K562 (cell line): Measurements from ENCODE around the gene CRB2. TPM values are rescaled to one million over a fixed set of nuclear protein-coding genes. Genes with fewer than 3 reads are reported as not detected.

ENCODE experiments used
- ATAC-seq: fragments of 200-7000 bp; cut with Tn5 transposase; 3 replicates; pipeline ENCODE4 v1.9.1; 2020; ENCODE audit warnings: moderate library complexity
- BruUV-seq: library from RNA; stranded (reverse); fragments of 400-500 nt; replicated peaks from 2 replicates; lab custom pipeline; 2021; lab: Mats Ljungman, UMichigan
- CTCF ChIA-PET: fragments of 300-600 bp; formaldehyde crosslinking; extraction: SDS; loops from one replicate; lab custom pipeline; 2021; ENCODE audit warnings: low intra/inter-chr PET ratio; lab: Yijun Ruan, JAX
- POLR2A ChIA-PET: fragments of 300-600, 350-650 bp; sonication (Branson Sonifier 250); formaldehyde crosslinking; extraction: SDS; loops from one replicate; lab custom pipeline; 2021; ENCODE audit warnings: antibody characterized with exemption, inconsistent platforms; lab: Yijun Ruan, JAX
- DNase-seq, 4 experiments: peaks; one replicate each; pipeline versions ENCODE4 v3.0.0 to v3.0.0-alpha.2; 2011 to 2018; ENCODE audit warnings: low spot score in 3 of 4, mixed read lengths in 3 of 4; ENCODE audit errors: extremely low read depth in 1 of 4
- FAIRE-seq: peaks from 2 replicates; lab custom pipeline; 2011; peaks lifted over from hg19 to GRCh38; lab: Jason Lieb, UNC
- H2AFZ ChIP-seq: 2 replicates; pipeline ENCODE4 v1.6.0; 2011; ENCODE audit warnings: low read depth, low read length, control low read depth, inconsistent platforms
- H3K27ac ChIP-seq: fragments of 200-600 bp; 3 replicates; pipeline ENCODE4 v1.8.0; 2011; ENCODE audit warnings: low read depth, mild to moderate bottlenecking, control low read depth, inconsistent platforms, low read length, moderate library complexity, mixed read lengths; ENCODE audit errors: extremely low read depth
- H3K27me3 ChIP-seq, 2 experiments: fragments of 300-600 bp in 1 of 2; 2 replicates in 1 of 2; 3 replicates in 1 of 2; pipeline versions ENCODE4 v1.6.0 to v1.8.0; 2011; ENCODE audit warnings: inconsistent platforms in 2 of 2, low read length in 2 of 2, mild to moderate bottlenecking in 1 of 2, mixed read lengths in 1 of 2, moderate library complexity in 1 of 2; ENCODE audit not compliant: control insufficient read depth in 2 of 2, insufficient read depth in 2 of 2
- H3K36me3 ChIP-seq: fragments of 300-600 bp; 3 replicates; pipeline ENCODE4 v1.8.0; 2011; ENCODE audit warnings: mild to moderate bottlenecking, low read length, inconsistent platforms; ENCODE audit not compliant: control insufficient read depth, insufficient read depth
- H3K4me1 ChIP-seq, 2 experiments: fragments of 200-600 bp in 1 of 2; replicated peaks in 1 of 2; 2 replicates in 1 of 2; 3 replicates in 1 of 2; pipeline versions ENCODE4 v1.5.1 to v1.8.0; 2011; ENCODE audit warnings: inconsistent platforms in 2 of 2, low read length in 2 of 2, mild to moderate bottlenecking in 1 of 2, mixed read lengths in 1 of 2, moderate library complexity in 1 of 2; ENCODE audit not compliant: control insufficient read depth in 2 of 2, insufficient read depth in 2 of 2
- H3K4me2 ChIP-seq: 2 replicates; pipeline ENCODE4 v1.6.1; 2011; ENCODE audit warnings: low read length, control low read depth, inconsistent platforms, mixed read lengths; ENCODE audit not compliant: insufficient read depth
- H3K4me3 ChIP-seq: fragments of 200-600 bp; sonication (generic), shearing (Covaris generic); 2 replicates; pipeline ENCODE4 v1.5.1; 2016; ENCODE audit warnings: control low read depth, inconsistent platforms
- H3K79me2 ChIP-seq: fragments of 200-600 bp; 3 replicates; pipeline ENCODE4 v1.8.0; 2011; ENCODE audit warnings: low read length, inconsistent platforms; ENCODE audit not compliant: control insufficient read depth, insufficient read depth
- H3K9ac ChIP-seq, 2 experiments: 2 replicates each; pipeline versions ENCODE4 v1.6.0 to v1.6.1; 2011; ENCODE audit warnings: low read depth in 2 of 2, low read length in 2 of 2, control low read depth in 1 of 2, inconsistent platforms in 1 of 2, mild to moderate bottlenecking in 1 of 2, mixed read lengths in 1 of 2; ENCODE audit not compliant: insufficient read depth in 1 of 2
- H3K9me1 ChIP-seq: one replicate; pipeline ENCODE4 v1.6.0; 2011; ENCODE audit warnings: inconsistent platforms, mild to moderate bottlenecking, low read length, moderate library complexity; ENCODE audit not compliant: control insufficient read depth, insufficient read depth
- H3K9me3 ChIP-seq: replicated peaks from 2 replicates; pipeline ENCODE4 v1.5.1; 2011; ENCODE audit warnings: low read depth, low read length, inconsistent platforms; ENCODE audit not compliant: control insufficient read depth, insufficient read depth
- H4K20me1 ChIP-seq: replicated peaks from 2 replicates; pipeline ENCODE4 v1.6.1; 2011; ENCODE audit warnings: low read length, inconsistent platforms, mixed read lengths; ENCODE audit not compliant: control insufficient read depth, insufficient read depth
- ATF2 ChIP-seq: sonication (generic); formaldehyde crosslinking; IDR thresholded peaks from 2 replicates; pipeline ENCODE4 v1.8.1; 2022; ENCODE audit warnings: missing genetic modification reagents
- COPS2 ChIP-seq: fragments of 450-650 bp; conservative IDR thresholded peaks from 2 replicates; pipeline ENCODE4 v1.6.1; 2016; ENCODE audit warnings: mild to moderate bottlenecking, moderate library complexity
- E2F6 ChIP-seq, 2 experiments: IDR thresholded peaks; 2 replicates each; pipeline ENCODE4 v1.6.1; 2011; ENCODE audit warnings: borderline replicate concordance in 1 of 2, control low read depth in 1 of 2, low read depth in 1 of 2, low read length in 1 of 2, mild to moderate bottlenecking in 1 of 2, mixed read lengths in 1 of 2, moderate library complexity in 1 of 2; ENCODE audit not compliant: insufficient read depth in 1 of 2, insufficient read length in 1 of 2, poor library complexity in 1 of 2, severe bottlenecking in 1 of 2; ENCODE audit errors: extremely low read depth in 1 of 2
- POLR2G ChIP-seq: fragments of 200-400 bp; formaldehyde crosslinking; IDR thresholded peaks from 2 replicates; pipeline ENCODE4 v1.6.1; 2017; ENCODE audit warnings: low read depth, mild to moderate bottlenecking, antibody characterized with exemption, low read length, moderate library complexity
- ZBTB33 ChIP-seq: sonication (generic); formaldehyde crosslinking; IDR thresholded peaks from 2 replicates; pipeline ENCODE4 v1.8.1; 2023; ENCODE audit warnings: mild to moderate bottlenecking, missing genetic modification reagents
- WGBS: fragments of 100-300 bp; shearing (Covaris generic); methylation state at CpG from one replicate; pipeline ENCODE4 v1.1.6; 2016; ENCODE audit warnings: low coverage, mixed read lengths; ENCODE audit not compliant: insufficient coverage; ENCODE audit errors: missing lambda C conversion rate; 5-methylcytosine and 5-hydroxymethylcytosine counted together
- in situ Hi-C: fragments of 300-500 bp; cut with MboI; formaldehyde crosslinking; loops from 4 replicates; pipeline ENCODE4 v1.15.0; 2018; ENCODE audit warnings: inconsistent platforms, mixed read lengths
- intact Hi-C: fragments of 100-400 bp; cut with micrococcal nuclease; formaldehyde crosslinking; loops from 2 replicates; pipeline ENCODE4 v1.14.2; 2022
- polyA plus RNA-seq, 8 experiments: library from polyadenylated mRNA; depleted of rRNA in 4 of 8; stranded (reverse) in 5 of 8; unstranded in 3 of 8; fragments of >200 nt; fragmentation: Nextera tagmentation in 2 of 8; fragmentation: Illumina TruSeq in 1 of 8; extraction: Ambion mirVana in 2 of 8; extraction: Trizol in 1 of 8; gene quantifications; 2 replicates each; pipeline versions ENCODE4 v1.2.1 to v1.2.3, GENCODE V29; 2011 to 2014; ENCODE audit warnings: inconsistent platforms in 1 of 8, missing spikeins in 1 of 8
- total RNA-seq, 7 experiments: library from RNA; depleted of rRNA in 6 of 7; stranded (reverse); fragments of >200 nt in 6 of 7; fragmentation: Illumina TruSeq in 2 of 7; extraction: Trizol in 2 of 7; gene quantifications; 2 replicates each; pipeline versions ENCODE4 v1.2.1 to v1.2.3, GENCODE V29; 2011 to 2021; ENCODE audit warnings: low replicate concordance in 1 of 7

CRB2 gene
- total and polyA plus RNA-seq, 9 of the 15 experiments (the other 6 are each of a cell fraction or from before 2014, with no cell fraction given), result 0.13 to 1.2 (median 0.25) TPM; not detected in 2

GRCh38 chr9:123373447-123373923 lies 17.5 kb downstream of the CRB2 start:
- Histone ChIP-seq H3K4me3 (no peak overlapping the region), H3K79me2 (no peaks in the 10 kb centered on the region)
- DNase-seq, result no peak
- TF ChIP-seq COPS2, result no peak
- TF ChIP-seq E2F6 (IDR thresholded peaks at IDR 0.05; ENCODE audit: borderline replicate concordance in 1 of 2, extremely low read depth in 1 of 2, insufficient read depth in 1 of 2, insufficient read length in 1 of 2, low read depth in 1 of 2, low read length in 1 of 2, poor library complexity in 1 of 2, severe bottlenecking in 1 of 2), result peak; percentile 15 to 35
- peak; percentile 86 for TF ChIP-seq ZBTB33
- TF ChIP-seq ATF2 (CRISPR knock-in tag), result 0 out of 2 replicates have a peak, but pooled peaks have one; percentile 28
- TF ChIP-seq POLR2G, result peak; percentile 30; the same call in 1 of the 2 replicates
- TF ChIP-seq, all 486 proteins: peak for 4
- in situ Hi-C loops (no loop called here), intact Hi-C loops (no loop called here)
- ChIA-PET POLR2A (no interaction called here), CTCF (no interaction called here)
- Histone ChIP-seq H3K9ac (no peak overlapping the region), H3K27me3 (no peaks in the 10 kb centered on the region), H3K27ac (no peak overlapping the region), H2AFZ (no peak overlapping the region), H3K4me1 (peaks cover 16 to 74% of the 10 kb centered on the region in 2 experiments), H3K9me1 (peaks cover 4% of the 10 kb centered on the region), H3K9me3 (no peaks in the 10 kb centered on the region), H3K4me2 (peak overlapping the region; percentile 10; the same call in 1 of the 2 replicates), H3K36me3 (no peaks in the 10 kb centered on the region), H4K20me1 (no peaks in the 10 kb centered on the region; the same call in 1 of the 2 replicates)
- ATAC-seq (no peak), FAIRE-seq (no peak)
- BruUV-seq, result no TSS peak
- 17% methylated on average over 6 of the region's 60 CpGs for WGBS
